ENCODE data around the gene GSTA1. TPM values are rescaled to one million over a fixed set of nuclear protein-coding genes. Genes with fewer than 3 reads are reported as not detected.
"Not testable (repeated sequence)": the region's sequence is repeated elsewhere in the genome, so short reads cannot be mapped to it uniquely, and the experiment has no call there.

GSTA1 gene
- total and polyA plus RNA-seq, 9 of the 15 experiments (the other 6 are each of a cell fraction or from before 2014, with no cell fraction given): 0.42 TPM; not detected in 8

- H3K4me2 ChIP-seq (ENCODE audit: insufficient read depth, low read length); H3K9me1 ChIP-seq (ENCODE audit: control insufficient read depth, insufficient read depth, low read length); DNase-seq (ENCODE audit: extremely low read depth in 1 of 4, low spot score in 3 of 4); H2AFZ ChIP-seq (ENCODE audit: low read depth, low read length); H3K27me3 ChIP-seq (ENCODE audit: control insufficient read depth in 2 of 2, insufficient read depth in 2 of 2, low read length in 2 of 2); CTCF ChIA-PET (ENCODE audit: low intra/inter-chr PET ratio); ATAC-seq; POLR2A ChIA-PET; H3K9me3 ChIP-seq (replicated peaks; ENCODE audit: control insufficient read depth, insufficient read depth, low read depth, low read length); FAIRE-seq; H3K4me1 ChIP-seq (replicated peaks in 1 of 2; ENCODE audit: control insufficient read depth in 2 of 2, insufficient read depth in 2 of 2, low read length in 2 of 2); H3K27ac ChIP-seq (ENCODE audit: extremely low read depth, low read depth, low read length); BruUV-seq (replicated peaks); H3K36me3 ChIP-seq (ENCODE audit: control insufficient read depth, insufficient read depth, low read length); H3K4me3 ChIP-seq; H4K20me1 ChIP-seq (replicated peaks; ENCODE audit: control insufficient read depth, insufficient read depth, low read length); intact Hi-C loops (cut with micrococcal nuclease); H3K9ac ChIP-seq (ENCODE audit: insufficient read depth in 1 of 2, low read depth in 2 of 2, low read length in 2 of 2); in situ Hi-C loops (cut with MboI); H3K79me2 ChIP-seq (ENCODE audit: control insufficient read depth, insufficient read depth, low read length); TF ChIP-seq CEBPG (CRISPR knock-in tag; IDR thresholded peaks at IDR 0.05): not testable (repeated sequence)
- WGBS (ENCODE audit: insufficient coverage, low coverage, missing lambda C conversion rate): 4% methylated on average over 3 of the region's 3 CpGs
- TF ChIP-seq RBM25 (IDR thresholded peaks at IDR 0.05; ENCODE audit: low read depth, low read length, severe bottlenecking) (peak; percentile 62), CEBPG (tag; conservative IDR thresholded peaks at IDR 0.05 in 1 of 2, IDR thresholded peaks at IDR 0.05 in 1 of 2) (peak in 1 of 2 experiments; percentile 22; a peak in 1 of 4 replicates)
Observed at GRCh38 chr6:52814545-52814944, 10.9 kb upstream of the GSTA1 start.

- H3K4me1 ChIP-seq (replicated peaks in 1 of 2; ENCODE audit: control insufficient read depth in 2 of 2, insufficient read depth in 2 of 2, low read length in 2 of 2); CTCF ChIA-PET (ENCODE audit: low intra/inter-chr PET ratio); H3K4me3 ChIP-seq; H3K27me3 ChIP-seq (ENCODE audit: control insufficient read depth in 2 of 2, insufficient read depth in 2 of 2, low read length in 2 of 2); H3K36me3 ChIP-seq (ENCODE audit: control insufficient read depth, insufficient read depth, low read length); POLR2A ChIA-PET; H3K9me3 ChIP-seq (replicated peaks; ENCODE audit: control insufficient read depth, insufficient read depth, low read depth, low read length); H3K27ac ChIP-seq (ENCODE audit: extremely low read depth, low read depth, low read length); H4K20me1 ChIP-seq (replicated peaks; ENCODE audit: control insufficient read depth, insufficient read depth, low read length); BruUV-seq (replicated peaks); H2AFZ ChIP-seq (ENCODE audit: low read depth, low read length); intact Hi-C loops (cut with micrococcal nuclease); H3K79me2 ChIP-seq (ENCODE audit: control insufficient read depth, insufficient read depth, low read length); FAIRE-seq; H3K9me1 ChIP-seq (ENCODE audit: control insufficient read depth, insufficient read depth, low read length); ATAC-seq; H3K4me2 ChIP-seq (ENCODE audit: insufficient read depth, low read length); DNase-seq (ENCODE audit: extremely low read depth in 1 of 4, low spot score in 3 of 4); H3K9ac ChIP-seq (ENCODE audit: insufficient read depth in 1 of 2, low read depth in 2 of 2, low read length in 2 of 2): not testable (repeated sequence)
- in situ Hi-C loops (cut with MboI): loop anchor here (5.0 kb wide), 1 partner anchor 42 kb away; no protein-coding TSS in a partner anchor
- WGBS (ENCODE audit: insufficient coverage, low coverage, missing lambda C conversion rate): 0% methylated on average over 4 of the region's 4 CpGs
Observed at GRCh38 chr6:52809777-52810176, 6.2 kb upstream of the GSTA1 start.

Measured in K562 (cell line).